Measurements from ENCODE around the gene ANKHD1.

The ANKHD1 gene

DNA sequence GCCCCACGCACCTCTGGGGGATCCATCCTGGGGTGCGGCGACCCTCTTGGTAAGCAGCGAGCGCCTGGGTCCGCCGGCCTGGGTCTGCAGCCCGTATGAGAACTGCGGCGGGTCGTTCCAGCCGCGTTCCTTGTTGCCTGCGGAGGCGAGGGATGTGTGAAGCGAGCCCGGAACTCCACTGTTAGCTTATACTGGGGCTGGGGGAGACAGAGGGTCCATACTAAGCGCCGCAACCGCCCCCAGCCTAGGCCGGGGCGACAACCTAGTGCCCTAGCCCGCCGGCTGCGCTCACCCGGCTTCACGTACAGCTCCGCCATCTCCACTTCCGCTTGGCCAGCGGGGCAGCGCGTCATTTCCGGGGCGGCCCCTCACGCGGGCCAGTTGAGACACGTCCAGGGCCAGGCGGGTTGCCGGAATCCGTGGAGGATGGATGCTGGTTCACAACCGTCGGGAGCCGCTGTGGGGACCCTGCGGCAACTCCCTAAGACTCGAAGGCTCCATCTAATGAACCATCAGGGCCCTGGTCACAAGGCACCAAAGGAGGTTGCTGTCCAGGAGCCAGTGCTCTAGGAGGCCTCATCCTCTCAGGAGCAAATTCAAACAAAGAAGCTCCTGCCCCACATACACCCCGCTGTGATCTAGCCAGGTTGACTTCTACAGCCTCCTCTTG is 155.6 kb downstream of the ANKHD1 start, which contains the start of gene SRA1 (continued):
- TF ChIP-seq ZNF585B (tag by site-specific recombination; IDR thresholded peaks at IDR 0.05) (no peak), ZNF341 (tag by site-specific recombination; IDR thresholded peaks at IDR 0.05; ENCODE audit: low read depth) (no peak), ZNF548 (tag by site-specific recombination; IDR thresholded peaks at IDR 0.05) (no peak), ZNF707 (tag by site-specific recombination; IDR thresholded peaks at IDR 0.05) (no peak), ZNF140 (tag by site-specific recombination; IDR thresholded peaks at IDR 0.05) (no peak), ZNF138 (tag by site-specific recombination; IDR thresholded peaks at IDR 0.05; ENCODE audit: borderline replicate concordance) (no peak), GLI2 (tag by site-specific recombination; IDR thresholded peaks at IDR 0.05; ENCODE audit: borderline replicate concordance, low read depth) (no peak), ZNF555 (tag by site-specific recombination; conservative IDR thresholded peaks at IDR 0.05) (no peak), PRDM6 (tag by site-specific recombination; IDR thresholded peaks at IDR 0.05) (no peak), KLF7 (tag by site-specific recombination; IDR thresholded peaks at IDR 0.05; ENCODE audit: borderline replicate concordance) (peak; percentile 68; the same call in 1 of the 2 replicates), ZFP37 (tag by site-specific recombination; IDR thresholded peaks at IDR 0.05) (peak; percentile 68; the same call in 1 of the 2 replicates), ZNF558 (tag by site-specific recombination; IDR thresholded peaks at IDR 0.05) (no peak), ZSCAN16 (tag by site-specific recombination; IDR thresholded peaks at IDR 0.05) (no peak), ZNF596 (tag by site-specific recombination; IDR thresholded peaks at IDR 0.05) (no peak), REPIN1 (tag by site-specific recombination; IDR thresholded peaks at IDR 0.05; ENCODE audit: low read depth) (peak; percentile 92), ZNF214 (tag by site-specific recombination; IDR thresholded peaks at IDR 0.05; ENCODE audit: borderline replicate concordance) (no peak), OSR2 (tag by site-specific recombination; IDR thresholded peaks at IDR 0.05) (peak; percentile 37; the same call in 1 of the 2 replicates), ZNF23 (tag by site-specific recombination; IDR thresholded peaks at IDR 0.05; ENCODE audit: borderline replicate concordance) (no peak), ZBTB11 (tag by site-specific recombination; conservative IDR thresholded peaks at IDR 0.05; ENCODE audit: low read depth) (peak; percentile 93), ZNF10 (tag by site-specific recombination; IDR thresholded peaks at IDR 0.05) (no peak), ZNF629 (tag by site-specific recombination; IDR thresholded peaks at IDR 0.05) (peak; percentile 86), IKZF3 (tag by site-specific recombination; IDR thresholded peaks at IDR 0.05) (peak; percentile 93), HOXC10 (CRISPR knock-in tag; IDR thresholded peaks at IDR 0.05) (no peak), ZNF416 (tag by site-specific recombination; IDR thresholded peaks at IDR 0.05) (no peak)
- TF ChIP-seq, protein P1, sequence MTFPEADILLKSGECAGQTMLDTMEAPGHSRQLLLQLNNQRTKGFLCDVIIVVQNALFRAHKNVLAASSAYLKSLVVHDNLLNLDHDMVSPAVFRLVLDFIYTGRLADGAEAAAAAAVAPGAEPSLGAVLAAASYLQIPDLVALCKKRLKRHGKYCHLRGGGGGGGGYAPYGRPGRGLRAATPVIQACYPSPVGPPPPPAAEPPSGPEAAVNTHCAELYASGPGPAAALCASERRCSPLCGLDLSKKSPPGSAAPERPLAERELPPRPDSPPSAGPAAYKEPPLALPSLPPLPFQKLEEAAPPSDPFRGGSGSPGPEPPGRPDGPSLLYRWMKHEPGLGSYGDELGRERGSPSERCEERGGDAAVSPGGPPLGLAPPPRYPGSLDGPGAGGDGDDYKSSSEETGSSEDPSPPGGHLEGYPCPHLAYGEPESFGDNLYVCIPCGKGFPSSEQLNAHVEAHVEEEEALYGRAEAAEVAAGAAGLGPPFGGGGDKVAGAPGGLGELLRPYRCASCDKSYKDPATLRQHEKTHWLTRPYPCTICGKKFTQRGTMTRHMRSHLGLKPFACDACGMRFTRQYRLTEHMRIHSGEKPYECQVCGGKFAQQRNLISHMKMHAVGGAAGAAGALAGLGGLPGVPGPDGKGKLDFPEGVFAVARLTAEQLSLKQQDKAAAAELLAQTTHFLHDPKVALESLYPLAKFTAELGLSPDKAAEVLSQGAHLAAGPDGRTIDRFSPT (tag by site-specific recombination; IDR thresholded peaks at IDR 0.05) = peak; percentile 54; the same call in 1 of the 2 replicates
- TF ChIP-seq, protein P2, sequence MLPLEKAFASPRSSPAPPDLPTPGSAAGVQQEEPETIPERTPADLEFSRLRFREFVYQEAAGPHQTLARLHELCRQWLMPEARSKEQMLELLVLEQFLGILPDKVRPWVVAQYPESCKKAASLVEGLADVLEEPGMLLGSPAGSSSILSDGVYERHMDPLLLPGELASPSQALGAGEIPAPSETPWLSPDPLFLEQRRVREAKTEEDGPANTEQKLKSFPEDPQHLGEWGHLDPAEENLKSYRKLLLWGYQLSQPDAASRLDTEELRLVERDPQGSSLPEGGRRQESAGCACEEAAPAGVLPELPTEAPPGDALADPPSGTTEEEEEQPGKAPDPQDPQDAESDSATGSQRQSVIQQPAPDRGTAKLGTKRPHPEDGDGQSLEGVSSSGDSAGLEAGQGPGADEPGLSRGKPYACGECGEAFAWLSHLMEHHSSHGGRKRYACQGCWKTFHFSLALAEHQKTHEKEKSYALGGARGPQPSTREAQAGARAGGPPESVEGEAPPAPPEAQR (tag by site-specific recombination; IDR thresholded peaks at IDR 0.05) = no peak
- TF ChIP-seq, protein P3, sequence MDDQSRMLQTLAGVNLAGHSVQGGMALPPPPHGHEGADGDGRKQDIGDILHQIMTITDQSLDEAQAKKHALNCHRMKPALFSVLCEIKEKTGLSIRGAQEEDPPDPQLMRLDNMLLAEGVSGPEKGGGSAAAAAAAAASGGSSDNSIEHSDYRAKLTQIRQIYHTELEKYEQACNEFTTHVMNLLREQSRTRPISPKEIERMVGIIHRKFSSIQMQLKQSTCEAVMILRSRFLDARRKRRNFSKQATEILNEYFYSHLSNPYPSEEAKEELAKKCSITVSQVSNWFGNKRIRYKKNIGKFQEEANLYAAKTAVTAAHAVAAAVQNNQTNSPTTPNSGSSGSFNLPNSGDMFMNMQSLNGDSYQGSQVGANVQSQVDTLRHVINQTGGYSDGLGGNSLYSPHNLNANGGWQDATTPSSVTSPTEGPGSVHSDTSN (CRISPR knock-in tag; IDR thresholded peaks at IDR 0.05) = peak; percentile 31; the same call in 1 of the 2 replicates
- TF ChIP-seq, protein P4, sequence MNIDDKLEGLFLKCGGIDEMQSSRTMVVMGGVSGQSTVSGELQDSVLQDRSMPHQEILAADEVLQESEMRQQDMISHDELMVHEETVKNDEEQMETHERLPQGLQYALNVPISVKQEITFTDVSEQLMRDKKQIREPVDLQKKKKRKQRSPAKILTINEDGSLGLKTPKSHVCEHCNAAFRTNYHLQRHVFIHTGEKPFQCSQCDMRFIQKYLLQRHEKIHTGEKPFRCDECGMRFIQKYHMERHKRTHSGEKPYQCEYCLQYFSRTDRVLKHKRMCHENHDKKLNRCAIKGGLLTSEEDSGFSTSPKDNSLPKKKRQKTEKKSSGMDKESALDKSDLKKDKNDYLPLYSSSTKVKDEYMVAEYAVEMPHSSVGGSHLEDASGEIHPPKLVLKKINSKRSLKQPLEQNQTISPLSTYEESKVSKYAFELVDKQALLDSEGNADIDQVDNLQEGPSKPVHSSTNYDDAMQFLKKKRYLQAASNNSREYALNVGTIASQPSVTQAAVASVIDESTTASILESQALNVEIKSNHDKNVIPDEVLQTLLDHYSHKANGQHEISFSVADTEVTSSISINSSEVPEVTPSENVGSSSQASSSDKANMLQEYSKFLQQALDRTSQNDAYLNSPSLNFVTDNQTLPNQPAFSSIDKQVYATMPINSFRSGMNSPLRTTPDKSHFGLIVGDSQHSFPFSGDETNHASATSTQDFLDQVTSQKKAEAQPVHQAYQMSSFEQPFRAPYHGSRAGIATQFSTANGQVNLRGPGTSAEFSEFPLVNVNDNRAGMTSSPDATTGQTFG (tag by site-specific recombination; IDR thresholded peaks at IDR 0.05; ENCODE audit: borderline replicate concordance) = no peak

Data from HEK293 (cell line).